OCI-LY3 (cell line): Measurements from ENCODE around the gene SARS1.
"Not testable (repeated sequence)": the region's sequence is repeated elsewhere in the genome, so short reads cannot be mapped to it uniquely, and the experiment has no call there.

Source experiments
- H2AFZ ChIP-seq: fragments of 200-600, 300-600 bp; shearing (Covaris generic); 2 replicates; pipeline ENCODE4 v1.6.0; 2014; ENCODE audit warnings: antibody characterized with exemption, low read depth, low read length
- H3K27ac ChIP-seq: fragments of 200-600, 300-600 bp; sonication (generic); 2 replicates; pipeline ENCODE4 v1.5.1; 2014; ENCODE audit warnings: mild to moderate bottlenecking, low read length, moderate library complexity, mixed read lengths
- H3K27me3 ChIP-seq: fragments of 200-600, 300-600 bp; sonication (generic); 2 replicates; pipeline ENCODE4 v1.6.1; 2014; ENCODE audit warnings: low read depth, low read length, mixed read lengths
- H3K36me3 ChIP-seq: fragments of 200-600, 300-600 bp; sonication (generic); replicated peaks from 2 replicates; pipeline ENCODE3; 2014; ENCODE audit warnings: low read depth, low read length, mixed read lengths
- H3K4me1 ChIP-seq: fragments of 300-600, 200-600 bp; sonication (generic); 2 replicates; pipeline ENCODE4 v1.6.1; 2014; ENCODE audit warnings: low read length, mixed read lengths
- H3K4me2 ChIP-seq: fragments of 200-600, 300-600 bp; sonication (generic); 2 replicates; pipeline ENCODE4 v1.6.1; 2014; ENCODE audit warnings: low read length, mixed read lengths
- H3K4me3 ChIP-seq: fragments of 300-600, 200-600 bp; sonication (generic); 2 replicates; pipeline ENCODE4 v1.5.1; 2014; ENCODE audit warnings: antibody characterized with exemption, mild to moderate bottlenecking, low read length, moderate library complexity
- H3K79me2 ChIP-seq: fragments of 300-600, 200-600 bp; shearing (Covaris generic); 2 replicates; pipeline ENCODE4 v1.6.1; 2014; ENCODE audit warnings: mild to moderate bottlenecking, low read length, mixed read lengths
- H3K9ac ChIP-seq: fragments of 300-600, 200-600 bp; shearing (Covaris generic); 2 replicates; pipeline ENCODE4 v1.6.0; 2014; ENCODE audit warnings: mild to moderate bottlenecking, low read length, moderate library complexity
- H3K9me3 ChIP-seq: fragments of 200-600, 300-600 bp; shearing (Covaris generic); 2 replicates; pipeline ENCODE4 v1.6.1; 2014; ENCODE audit warnings: low read length, mixed read lengths; ENCODE audit not compliant: insufficient read depth
- H4K20me1 ChIP-seq: fragments of 200-600, 300-600 bp; sonication (generic); 2 replicates; pipeline ENCODE4 v1.6.1; 2016; ENCODE audit warnings: low read length, mixed read lengths; ENCODE audit not compliant: insufficient read depth
- CTCF ChIP-seq: fragments of 200-600, 300-600 bp; sonication (generic); IDR thresholded peaks from 2 replicates; pipeline ENCODE4 v1.5.1; 2014; ENCODE audit warnings: antibody characterized with exemption, low read length, low read depth
- EZH2phosphoT487 ChIP-seq: fragments of 200-600 bp; shearing (Covaris generic); IDR thresholded peaks from 2 replicates; pipeline ENCODE4 v1.6.1; 2018; ENCODE audit warnings: antibody characterized with exemption, mixed run types, low read depth

SARS1 gene

DNA sequence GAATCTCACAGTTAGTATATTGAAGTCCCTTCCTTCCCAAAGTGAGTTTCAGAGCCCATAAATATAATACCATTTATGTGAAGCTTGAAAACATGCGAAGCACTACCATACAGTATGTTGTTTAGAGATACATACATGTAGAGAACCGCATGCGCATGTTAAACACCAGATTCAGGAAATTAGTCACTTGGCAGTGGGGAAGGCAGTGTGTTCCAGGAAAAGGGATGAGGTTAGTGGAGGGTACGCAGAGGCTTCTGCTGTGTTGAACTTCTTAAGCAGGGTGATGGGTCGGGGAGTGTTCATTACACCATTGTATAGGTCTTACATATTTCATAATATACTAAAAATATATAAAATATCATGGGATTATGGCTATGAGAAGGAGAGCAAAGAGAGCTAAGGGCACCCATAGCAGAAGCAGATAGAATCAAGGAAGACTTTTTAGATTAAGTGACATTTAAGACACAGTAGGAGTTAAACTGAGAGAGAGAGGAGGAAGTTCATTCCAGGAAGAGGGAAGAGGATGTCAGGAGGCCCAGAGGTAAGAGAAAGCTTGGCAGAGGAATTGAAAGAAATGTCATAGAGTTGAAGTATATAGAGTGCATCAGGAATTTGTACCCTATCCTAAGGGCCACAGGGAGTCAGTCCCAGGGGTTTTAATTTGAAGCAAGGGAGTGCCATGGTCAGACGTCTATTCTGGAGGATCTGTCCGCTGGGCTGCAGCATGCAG lies 43.5 kb upstream of the SARS1 start:
- no peak overlapping the region for H3K9ac ChIP-seq
- H3K79me2 ChIP-seq: no peaks in the 10 kb centered on the region
- H3K27ac ChIP-seq: no peak overlapping the region
- no peak overlapping the region for H3K4me2 ChIP-seq
- H3K4me1 ChIP-seq: peaks cover 6% of the 10 kb centered on the region; the same call in 1 of the 2 replicates
- H3K36me3 ChIP-seq: no peaks in the 10 kb centered on the region
- no peak overlapping the region for H3K4me3 ChIP-seq
- TF ChIP-seq EZH2phosphoT487 (no peak), CTCF (no peak)
- no peaks in the 10 kb centered on the region for H4K20me1 ChIP-seq
- H2AFZ ChIP-seq: no peak overlapping the region
- no peaks in the 10 kb centered on the region for H3K9me3 ChIP-seq
- H3K27me3 ChIP-seq: no peaks in the 10 kb centered on the region

DNA sequence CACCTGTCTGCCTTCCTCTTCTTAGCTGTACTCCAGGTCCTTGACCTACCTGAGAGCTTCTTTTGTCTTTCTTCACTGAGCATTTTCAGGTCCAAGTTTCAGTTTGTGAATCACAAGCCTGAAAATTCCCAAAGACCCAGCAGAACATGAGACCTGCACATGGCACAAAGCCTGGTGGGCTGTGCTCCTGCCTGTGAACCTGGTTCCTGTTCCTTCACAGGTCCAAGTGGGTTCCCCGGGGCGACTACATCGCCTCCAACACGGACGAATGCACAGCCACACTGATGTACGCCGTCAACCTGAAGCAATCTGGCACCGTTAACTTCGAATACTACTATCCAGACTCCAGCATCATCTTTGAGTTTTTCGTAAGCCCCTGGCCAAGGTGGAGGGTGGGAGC lies 42.1 kb upstream of the SARS1 start:
- no peaks in the 10 kb centered on the region for H3K27me3 ChIP-seq
- H3K27ac ChIP-seq: no peak overlapping the region
- no peak overlapping the region for H3K9ac ChIP-seq
- no peaks in the 10 kb centered on the region for H4K20me1 ChIP-seq
- no peaks in the 10 kb centered on the region for H3K79me2 ChIP-seq
- no peak overlapping the region for H3K4me2 ChIP-seq
- H3K9me3 ChIP-seq: no peaks in the 10 kb centered on the region
- TF ChIP-seq EZH2phosphoT487 (no peak), CTCF (no peak)
- peaks cover 6% of the 10 kb centered on the region; the same call in 1 of the 2 replicates for H3K4me1 ChIP-seq
- no peak overlapping the region for H2AFZ ChIP-seq
- H3K36me3 ChIP-seq: no peaks in the 10 kb centered on the region
- no peak overlapping the region for H3K4me3 ChIP-seq

- H4K20me1 ChIP-seq, H3K27me3 ChIP-seq, H3K36me3 ChIP-seq, H3K27ac ChIP-seq, H3K4me1 ChIP-seq, H3K4me2 ChIP-seq, H3K9me3 ChIP-seq, H3K9ac ChIP-seq, H3K4me3 ChIP-seq, H3K79me2 ChIP-seq, H2AFZ ChIP-seq: not testable (repeated sequence)
These were observed 37.4 kb upstream of the SARS1 start for GRCh38 chr1:109176349-109176748.

DNA sequence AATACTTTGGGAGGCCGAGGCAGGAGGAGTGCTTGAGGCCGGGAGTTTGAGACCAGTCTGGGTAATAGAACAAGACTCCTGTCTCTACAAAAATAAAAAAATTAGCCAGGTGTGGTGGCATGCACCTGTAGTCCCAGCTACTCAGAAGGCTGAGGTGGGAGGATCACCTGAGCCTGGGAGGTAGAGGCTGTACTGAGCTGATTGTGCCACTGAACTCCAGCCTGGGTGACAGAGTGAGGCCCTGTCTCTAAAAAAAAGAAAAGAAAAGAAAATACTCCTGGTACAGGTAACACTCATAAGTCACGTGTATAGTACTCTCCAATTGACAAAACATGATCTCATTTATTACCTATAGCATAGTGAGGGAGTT lies 33.0 kb upstream of the SARS1 start:
- not testable (repeated sequence) for H3K9me3 ChIP-seq, H4K20me1 ChIP-seq, H2AFZ ChIP-seq, H3K27me3 ChIP-seq, H3K4me1 ChIP-seq, H3K9ac ChIP-seq, H3K27ac ChIP-seq, H3K4me3 ChIP-seq, H3K4me2 ChIP-seq, H3K79me2 ChIP-seq, H3K36me3 ChIP-seq

DNA sequence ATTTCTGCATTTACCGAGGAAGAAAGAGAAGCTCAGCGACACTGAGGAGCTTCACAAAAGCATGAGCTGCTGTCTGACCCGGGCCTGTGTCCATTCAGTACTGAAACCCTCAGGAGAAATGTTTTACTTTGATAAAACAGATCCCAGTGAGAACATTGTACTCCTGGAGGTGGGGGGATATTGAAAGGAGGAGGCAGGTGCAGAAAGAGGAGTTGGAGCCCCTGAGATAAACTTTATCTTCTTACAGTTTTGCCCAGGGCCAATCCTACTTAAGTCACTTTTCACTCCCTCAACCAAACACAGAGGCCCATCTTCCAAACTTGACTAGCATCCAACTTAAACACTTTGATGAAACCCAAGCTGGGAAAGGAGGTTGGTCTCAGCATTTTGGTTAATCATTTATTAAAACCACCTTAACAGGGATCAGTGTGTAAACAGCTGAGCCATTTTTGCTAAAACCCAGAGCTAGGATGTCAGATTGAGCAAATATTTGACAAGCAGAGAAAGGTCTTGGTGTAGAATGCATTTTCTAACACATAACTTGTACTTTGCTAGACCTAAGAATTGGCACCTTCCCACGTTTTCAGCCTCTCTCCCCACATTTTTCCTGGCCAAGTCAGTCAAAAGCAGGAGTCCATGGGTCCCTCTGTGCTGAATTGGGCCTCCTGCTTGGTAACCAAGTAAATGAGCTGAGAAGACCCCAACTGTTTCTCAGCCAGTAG lies 32.5 kb upstream of the SARS1 start:
- TF ChIP-seq CTCF: no peak
- Histone ChIP-seq H3K79me2 (no peaks in the 10 kb centered on the region), H3K36me3 (no peaks in the 10 kb centered on the region), H3K27ac (no peak overlapping the region), H3K4me3 (no peak overlapping the region), H4K20me1 (no peaks in the 10 kb centered on the region), H3K9ac (no peak overlapping the region), H3K4me2 (no peak overlapping the region), H2AFZ (no peak overlapping the region), H3K4me1 (no peaks in the 10 kb centered on the region), H3K27me3 (no peaks in the 10 kb centered on the region), H3K9me3 (no peaks in the 10 kb centered on the region)
